Measurements from ENCODE around the gene MAP3K2.

DNA sequence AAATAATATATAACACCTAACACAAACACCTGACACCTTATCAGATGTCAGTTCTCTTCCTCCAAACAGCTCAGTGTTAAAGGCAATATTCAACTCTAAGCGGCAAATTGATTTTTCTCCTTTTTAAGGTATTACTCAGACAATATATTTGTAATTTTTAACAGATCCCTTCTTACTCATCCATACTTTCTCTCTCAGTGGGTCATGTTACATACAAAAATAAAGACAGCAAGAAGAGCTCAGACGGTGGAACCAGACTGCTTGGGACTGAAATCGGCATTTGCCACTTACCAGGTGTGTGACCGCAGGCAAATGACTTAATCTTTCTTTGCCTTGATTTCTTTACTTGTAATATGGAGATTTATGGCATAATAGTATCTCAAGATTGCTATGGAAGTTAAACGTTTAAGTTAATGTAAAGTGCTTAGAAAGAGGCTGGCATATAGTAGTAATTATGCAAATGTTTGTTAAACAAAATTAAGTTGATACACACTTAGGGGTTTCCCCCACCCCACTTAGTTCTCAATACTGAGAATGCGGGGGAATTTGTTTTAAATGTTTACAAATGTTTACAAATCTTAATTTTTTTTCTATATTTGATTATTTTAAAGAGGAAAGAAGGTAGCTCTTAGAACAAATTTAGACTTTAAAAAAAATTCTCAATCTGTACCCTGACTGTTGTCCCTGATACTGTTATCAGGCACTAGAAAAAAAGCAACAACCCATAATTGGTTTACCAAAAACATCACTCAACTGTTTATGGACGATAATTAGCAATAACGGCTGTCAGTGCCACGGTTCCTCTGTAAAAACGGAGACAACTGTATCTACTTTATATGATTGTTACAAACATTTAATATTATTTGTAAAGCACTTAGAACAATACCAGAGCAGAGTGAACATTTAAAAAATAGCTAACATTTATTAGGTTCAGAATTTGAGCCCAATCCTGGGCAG is 25.6 kb downstream of the MAP3K2 start:
- no peak for TF ChIP-seq FOXM1 (IDR thresholded peaks at IDR 0.05; ENCODE audit: borderline replicate concordance)
- no peak for TF ChIP-seq BHLHE40 (IDR thresholded peaks at IDR 0.05; ENCODE audit: borderline replicate concordance)
- no peak for TF ChIP-seq LEF1 (IDR thresholded peaks at IDR 0.05; ENCODE audit: borderline replicate concordance)
- TF ChIP-seq SUZ12 (IDR thresholded peaks at IDR 0.05), result no peak
- no peak for TF ChIP-seq ELF4 (IDR thresholded peaks at IDR 0.05)
- TF ChIP-seq HDGF (IDR thresholded peaks at IDR 0.05; ENCODE audit: borderline replicate concordance), result no peak
- TF ChIP-seq SP1 (IDR thresholded peaks at IDR 0.05), result no peak

All from HEK293T (cell line).